ENCODE results near the gene SPTBN5.

SPTBN5 gene

GRCh38 chr15:41877631-41878354 is 16.1 kb downstream of the SPTBN5 start:
- H4K20me1 ChIP-seq (ENCODE audit: control insufficient read depth, insufficient read depth, low read depth, low read length) = no peaks in the 10 kb centered on the region
- H3K79me2 ChIP-seq (ENCODE audit: control insufficient read depth, low read length) = no peaks in the 10 kb centered on the region
- H3K4me3 ChIP-seq (ENCODE audit: low read length) = no peak overlapping the region
- no peaks in the 10 kb centered on the region for H3K9me3 ChIP-seq (ENCODE audit: control insufficient read depth, insufficient read depth, low read length)
- TF ChIP-seq CTCF (IDR thresholded peaks at IDR 0.05; ENCODE audit: low read depth, low read length, poor library complexity, severe bottlenecking) (no peak), EZH2phosphoT487 (IDR thresholded peaks at IDR 0.05; ENCODE audit: borderline replicate concordance, low read length) (no peak)
- H3K27me3 ChIP-seq (ENCODE audit: control insufficient read depth, low read length) = peaks cover 2% of the 10 kb centered on the region; the same call in 1 of the 2 replicates
- H3K9me2 ChIP-seq (replicated peaks; ENCODE audit: control insufficient read depth, low read length) = no peaks in the 10 kb centered on the region
- 0 out of 2 replicates have a peak, but pooled peaks cover 2% of the 10 kb centered on the region for H3F3A ChIP-seq (ENCODE audit: control insufficient read depth, insufficient read depth)
- peaks cover 21% of the 10 kb centered on the region for H3K4me1 ChIP-seq (ENCODE audit: control insufficient read depth, low read length)
- no peak overlapping the region for H3K4me2 ChIP-seq (ENCODE audit: low read length)
- H3K36me3 ChIP-seq (ENCODE audit: control insufficient read depth, low read length) = no peaks in the 10 kb centered on the region
- no peak overlapping the region for H3K27ac ChIP-seq (ENCODE audit: low read depth, low read length)

- Histone ChIP-seq H4K20me1 (ENCODE audit: control insufficient read depth, insufficient read depth, low read depth, low read length) (no peaks in the 10 kb centered on the region), H3K79me2 (ENCODE audit: control insufficient read depth, low read length) (no peaks in the 10 kb centered on the region), H3K36me3 (ENCODE audit: control insufficient read depth, low read length) (no peaks in the 10 kb centered on the region), H3K27me3 (ENCODE audit: control insufficient read depth, low read length) (peaks cover 3% of the 10 kb centered on the region; the same call in 1 of the 2 replicates), H3K27ac (ENCODE audit: low read depth, low read length) (peak overlapping the region; percentile 54), H3K4me2 (ENCODE audit: low read length) (peak overlapping the region; percentile 62), H3K4me3 (ENCODE audit: low read length) (peak overlapping the region; percentile 49; the same call in 1 of the 2 replicates), H3K9me2 (replicated peaks; ENCODE audit: control insufficient read depth, low read length) (no peaks in the 10 kb centered on the region), H3F3A (ENCODE audit: control insufficient read depth, insufficient read depth) (0 out of 2 replicates have a peak, but pooled peaks cover 2% of the 10 kb centered on the region), H3K9me3 (ENCODE audit: control insufficient read depth, insufficient read depth, low read length) (no peaks in the 10 kb centered on the region), H3K4me1 (ENCODE audit: control insufficient read depth, low read length) (peaks cover 20% of the 10 kb centered on the region)
- TF ChIP-seq CTCF (IDR thresholded peaks at IDR 0.05; ENCODE audit: low read depth, low read length, poor library complexity, severe bottlenecking) (no peak), EZH2phosphoT487 (IDR thresholded peaks at IDR 0.05; ENCODE audit: borderline replicate concordance, low read length) (no peak)
These were observed 17.2 kb downstream of the SPTBN5 start for GRCh38 chr15:41876689-41877088.

GRCh38 chr15:41876007-41876406 is 17.8 kb downstream of the SPTBN5 start:
- H3K79me2 ChIP-seq (ENCODE audit: control insufficient read depth, low read length) = no peaks in the 10 kb centered on the region
- peak overlapping the region; percentile 54 for H3K27ac ChIP-seq (ENCODE audit: low read depth, low read length)
- H3K9me3 ChIP-seq (ENCODE audit: control insufficient read depth, insufficient read depth, low read length) = no peaks in the 10 kb centered on the region
- peaks cover 3% of the 10 kb centered on the region; the same call in 1 of the 2 replicates for H3K27me3 ChIP-seq (ENCODE audit: control insufficient read depth, low read length)
- no peaks in the 10 kb centered on the region for H3K36me3 ChIP-seq (ENCODE audit: control insufficient read depth, low read length)
- TF ChIP-seq CTCF (IDR thresholded peaks at IDR 0.05; ENCODE audit: low read depth, low read length, poor library complexity, severe bottlenecking) = no peak
- no peak for TF ChIP-seq EZH2phosphoT487 (IDR thresholded peaks at IDR 0.05; ENCODE audit: borderline replicate concordance, low read length)
- H3K9me2 ChIP-seq (replicated peaks; ENCODE audit: control insufficient read depth, low read length) = no peaks in the 10 kb centered on the region
- H3K4me2 ChIP-seq (ENCODE audit: low read length) = peak overlapping the region; percentile 62
- peak overlapping the region; percentile 49 for H3K4me3 ChIP-seq (ENCODE audit: low read length)
- peaks cover 20% of the 10 kb centered on the region for H3K4me1 ChIP-seq (ENCODE audit: control insufficient read depth, low read length)
- no peaks in the 10 kb centered on the region for H4K20me1 ChIP-seq (ENCODE audit: control insufficient read depth, insufficient read depth, low read depth, low read length)
- 0 out of 2 replicates have a peak, but pooled peaks cover 2% of the 10 kb centered on the region for H3F3A ChIP-seq (ENCODE audit: control insufficient read depth, insufficient read depth)

Measured in DOHH2 (cell line).